ENCODE measurements around the gene FOXP1. TPM values are rescaled to one million over a fixed set of nuclear protein-coding genes. Genes with fewer than 3 reads are reported as not detected.

Gene FOXP1
- polyA plus RNA-seq, 1 donor from 2014 or later: 5.6 TPM

GRCh38 chr3:71515636-71516365 lies 67.7 kb downstream of the FOXP1 start:
- no peak for TF ChIP-seq EP300 (conservative IDR thresholded peaks at IDR 0.05; ENCODE audit: poor library complexity, severe bottlenecking)
- TF ChIP-seq, protein P1, sequence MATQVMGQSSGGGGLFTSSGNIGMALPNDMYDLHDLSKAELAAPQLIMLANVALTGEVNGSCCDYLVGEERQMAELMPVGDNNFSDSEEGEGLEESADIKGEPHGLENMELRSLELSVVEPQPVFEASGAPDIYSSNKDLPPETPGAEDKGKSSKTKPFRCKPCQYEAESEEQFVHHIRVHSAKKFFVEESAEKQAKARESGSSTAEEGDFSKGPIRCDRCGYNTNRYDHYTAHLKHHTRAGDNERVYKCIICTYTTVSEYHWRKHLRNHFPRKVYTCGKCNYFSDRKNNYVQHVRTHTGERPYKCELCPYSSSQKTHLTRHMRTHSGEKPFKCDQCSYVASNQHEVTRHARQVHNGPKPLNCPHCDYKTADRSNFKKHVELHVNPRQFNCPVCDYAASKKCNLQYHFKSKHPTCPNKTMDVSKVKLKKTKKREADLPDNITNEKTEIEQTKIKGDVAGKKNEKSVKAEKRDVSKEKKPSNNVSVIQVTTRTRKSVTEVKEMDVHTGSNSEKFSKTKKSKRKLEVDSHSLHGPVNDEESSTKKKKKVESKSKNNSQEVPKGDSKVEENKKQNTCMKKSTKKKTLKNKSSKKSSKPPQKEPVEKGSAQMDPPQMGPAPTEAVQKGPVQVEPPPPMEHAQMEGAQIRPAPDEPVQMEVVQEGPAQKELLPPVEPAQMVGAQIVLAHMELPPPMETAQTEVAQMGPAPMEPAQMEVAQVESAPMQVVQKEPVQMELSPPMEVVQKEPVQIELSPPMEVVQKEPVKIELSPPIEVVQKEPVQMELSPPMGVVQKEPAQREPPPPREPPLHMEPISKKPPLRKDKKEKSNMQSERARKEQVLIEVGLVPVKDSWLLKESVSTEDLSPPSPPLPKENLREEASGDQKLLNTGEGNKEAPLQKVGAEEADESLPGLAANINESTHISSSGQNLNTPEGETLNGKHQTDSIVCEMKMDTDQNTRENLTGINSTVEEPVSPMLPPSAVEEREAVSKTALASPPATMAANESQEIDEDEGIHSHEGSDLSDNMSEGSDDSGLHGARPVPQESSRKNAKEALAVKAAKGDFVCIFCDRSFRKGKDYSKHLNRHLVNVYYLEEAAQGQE (IDR thresholded peaks at IDR 0.05; ENCODE audit: borderline replicate concordance): no peak
- TF ChIP-seq SMC3 (conservative IDR thresholded peaks at IDR 0.05; ENCODE audit: poor library complexity): no peak
- TF ChIP-seq, protein P2, sequence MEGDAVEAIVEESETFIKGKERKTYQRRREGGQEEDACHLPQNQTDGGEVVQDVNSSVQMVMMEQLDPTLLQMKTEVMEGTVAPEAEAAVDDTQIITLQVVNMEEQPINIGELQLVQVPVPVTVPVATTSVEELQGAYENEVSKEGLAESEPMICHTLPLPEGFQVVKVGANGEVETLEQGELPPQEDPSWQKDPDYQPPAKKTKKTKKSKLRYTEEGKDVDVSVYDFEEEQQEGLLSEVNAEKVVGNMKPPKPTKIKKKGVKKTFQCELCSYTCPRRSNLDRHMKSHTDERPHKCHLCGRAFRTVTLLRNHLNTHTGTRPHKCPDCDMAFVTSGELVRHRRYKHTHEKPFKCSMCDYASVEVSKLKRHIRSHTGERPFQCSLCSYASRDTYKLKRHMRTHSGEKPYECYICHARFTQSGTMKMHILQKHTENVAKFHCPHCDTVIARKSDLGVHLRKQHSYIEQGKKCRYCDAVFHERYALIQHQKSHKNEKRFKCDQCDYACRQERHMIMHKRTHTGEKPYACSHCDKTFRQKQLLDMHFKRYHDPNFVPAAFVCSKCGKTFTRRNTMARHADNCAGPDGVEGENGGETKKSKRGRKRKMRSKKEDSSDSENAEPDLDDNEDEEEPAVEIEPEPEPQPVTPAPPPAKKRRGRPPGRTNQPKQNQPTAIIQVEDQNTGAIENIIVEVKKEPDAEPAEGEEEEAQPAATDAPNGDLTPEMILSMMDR (IDR thresholded peaks at IDR 0.05; ENCODE audit: poor library complexity, severe bottlenecking): no peak
- no peak for TF ChIP-seq RAD21 (conservative IDR thresholded peaks at IDR 0.05)
- no peak for TF ChIP-seq EZH2 (IDR thresholded peaks at IDR 0.05; ENCODE audit: borderline replicate concordance, insufficient read depth, low read length, poor library complexity, severe bottlenecking)
- no peak for TF ChIP-seq POLR2AphosphoS5 (IDR thresholded peaks at IDR 0.05)
- no peak for TF ChIP-seq MXI1 (conservative IDR thresholded peaks at IDR 0.05; ENCODE audit: poor library complexity, severe bottlenecking)
- no peak for TF ChIP-seq TAF1 (IDR thresholded peaks at IDR 0.05; ENCODE audit: low read depth)
- Histone ChIP-seq H3F3A (ENCODE audit: insufficient read depth, low read length, poor library complexity, severe bottlenecking) (no peaks in the 10 kb centered on the region), H3K9me2 (ENCODE audit: insufficient read depth, low read length) (no peaks in the 10 kb centered on the region), H3K4me3 (ENCODE audit: low read length) (no peak overlapping the region), H3K27me3 (ENCODE audit: insufficient read depth, low read depth, low read length) (no peaks in the 10 kb centered on the region), H3K9me3 (ENCODE audit: low read length) (no peaks in the 10 kb centered on the region), H3K4me2 (ENCODE audit: low read length) (no peak overlapping the region), H3K9ac (ENCODE audit: low read length) (no peak overlapping the region), H3K79me2 (replicated peaks; ENCODE audit: insufficient read depth, low read length) (peaks cover 6% of the 10 kb centered on the region), H3K36me3 (ENCODE audit: insufficient read depth, low read length) (no peaks in the 10 kb centered on the region), H4K20me1 (ENCODE audit: insufficient read depth) (no peaks in the 10 kb centered on the region), H2AFZ (ENCODE audit: low read depth, low read length) (no peak overlapping the region), H3K27ac (ENCODE audit: low read length) (no peak overlapping the region)

DNA sequence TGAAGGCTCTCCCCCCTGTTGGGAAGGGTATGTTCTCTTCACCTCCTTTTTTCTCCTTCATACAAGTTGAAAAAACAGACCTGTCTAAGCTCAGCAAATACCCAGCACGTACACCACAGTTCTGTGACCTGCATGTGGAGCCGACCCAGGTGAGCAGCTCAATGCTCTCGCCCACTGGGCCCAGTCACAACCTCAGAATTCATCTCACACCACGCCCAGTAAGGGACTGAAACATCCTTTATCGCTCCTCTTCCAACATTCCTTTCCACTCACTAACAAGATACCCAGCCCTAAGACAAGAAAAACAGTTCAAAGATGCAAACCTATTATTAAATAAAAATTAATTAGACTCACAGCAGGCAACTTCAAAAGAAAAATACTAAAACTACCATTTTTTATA lies 68.9 kb downstream of the FOXP1 start:
- no peaks in the 10 kb centered on the region for H4K20me1 ChIP-seq (ENCODE audit: insufficient read depth)
- no peaks in the 10 kb centered on the region for H3F3A ChIP-seq (ENCODE audit: insufficient read depth, low read length, poor library complexity, severe bottlenecking)
- H3K9me2 ChIP-seq (ENCODE audit: insufficient read depth, low read length): no peaks in the 10 kb centered on the region
- H3K9me3 ChIP-seq (ENCODE audit: low read length): no peaks in the 10 kb centered on the region
- H3K36me3 ChIP-seq (ENCODE audit: insufficient read depth, low read length): no peaks in the 10 kb centered on the region
- TF ChIP-seq SMC3 (conservative IDR thresholded peaks at IDR 0.05; ENCODE audit: poor library complexity) (no peak), POLR2AphosphoS5 (IDR thresholded peaks at IDR 0.05) (no peak), TAF1 (IDR thresholded peaks at IDR 0.05; ENCODE audit: low read depth) (no peak), RAD21 (conservative IDR thresholded peaks at IDR 0.05) (no peak), EZH2 (IDR thresholded peaks at IDR 0.05; ENCODE audit: borderline replicate concordance, insufficient read depth, low read length, poor library complexity, severe bottlenecking) (no peak), MXI1 (conservative IDR thresholded peaks at IDR 0.05; ENCODE audit: poor library complexity, severe bottlenecking) (no peak), EP300 (conservative IDR thresholded peaks at IDR 0.05; ENCODE audit: poor library complexity, severe bottlenecking) (no peak)
- TF ChIP-seq, protein P1 (IDR thresholded peaks at IDR 0.05; ENCODE audit: borderline replicate concordance): no peak
- TF ChIP-seq, protein P2 (IDR thresholded peaks at IDR 0.05; ENCODE audit: poor library complexity, severe bottlenecking): no peak
- peaks cover 6% of the 10 kb centered on the region for H3K79me2 ChIP-seq (replicated peaks; ENCODE audit: insufficient read depth, low read length)
- no peak overlapping the region for H3K4me3 ChIP-seq (ENCODE audit: low read length)
- no peaks in the 10 kb centered on the region for H3K27me3 ChIP-seq (ENCODE audit: insufficient read depth, low read depth, low read length)
- H3K27ac ChIP-seq (ENCODE audit: low read length): no peak overlapping the region
- no peak overlapping the region for H3K9ac ChIP-seq (ENCODE audit: low read length)
- no peak overlapping the region for H2AFZ ChIP-seq (ENCODE audit: low read depth, low read length)
- H3K4me2 ChIP-seq (ENCODE audit: low read length): no peak overlapping the region
